ENCODE measurements around the gene AMELX. TPM values are rescaled to one million over a fixed set of nuclear protein-coding genes. Genes with fewer than 3 reads are reported as not detected.

The AMELX gene
- total RNA-seq, 1 donor from 2014 or later = not detected

GRCh38 chrX:11269006-11269405 is 24.2 kb upstream of the AMELX start:
- Histone ChIP-seq H3K4me3 (no peak overlapping the region), H3K4me1 (peaks cover 7% of the 10 kb centered on the region), H3K36me3 (no peaks in the 10 kb centered on the region), H3K27me3 (ENCODE audit: low read depth) (no peaks in the 10 kb centered on the region), H3K9me3 (replicated peaks) (no peaks in the 10 kb centered on the region), H3K27ac (replicated peaks) (no peak overlapping the region)
- intact Hi-C loops (cut with micrococcal nuclease) = no loop called here
- no peak for TF ChIP-seq CTCF (IDR thresholded peaks at IDR 0.05; ENCODE audit: borderline replicate concordance)
- no peak for DNase-seq

GRCh38 chrX:11269996-11270395 is 23.2 kb upstream of the AMELX start:
- Histone ChIP-seq H3K4me1 (peaks cover 7% of the 10 kb centered on the region), H3K27ac (replicated peaks) (no peak overlapping the region), H3K27me3 (ENCODE audit: low read depth) (no peaks in the 10 kb centered on the region), H3K36me3 (no peaks in the 10 kb centered on the region), H3K9me3 (replicated peaks) (no peaks in the 10 kb centered on the region), H3K4me3 (no peak overlapping the region)
- intact Hi-C loops (cut with micrococcal nuclease) = no loop called here
- TF ChIP-seq CTCF (IDR thresholded peaks at IDR 0.05; ENCODE audit: borderline replicate concordance) = no peak
- no peak for DNase-seq

GRCh38 chrX:11272290-11272689 is 20.9 kb upstream of the AMELX start:
- no peaks in the 10 kb centered on the region for H3K9me3 ChIP-seq (replicated peaks)
- H3K36me3 ChIP-seq = no peaks in the 10 kb centered on the region
- peaks cover 2% of the 10 kb centered on the region for H3K4me1 ChIP-seq
- no peaks in the 10 kb centered on the region for H3K27me3 ChIP-seq (ENCODE audit: low read depth)
- intact Hi-C loops (cut with micrococcal nuclease) = no loop called here
- H3K4me3 ChIP-seq = no peak overlapping the region
- no peak for TF ChIP-seq CTCF (IDR thresholded peaks at IDR 0.05; ENCODE audit: borderline replicate concordance)
- no peak for DNase-seq
- H3K27ac ChIP-seq (replicated peaks) = no peak overlapping the region

GRCh38 chrX:11272863-11273262 is 20.4 kb upstream of the AMELX start:
- Histone ChIP-seq H3K9me3 (replicated peaks) (no peaks in the 10 kb centered on the region), H3K27me3 (ENCODE audit: low read depth) (no peaks in the 10 kb centered on the region), H3K4me1 (no peaks in the 10 kb centered on the region), H3K36me3 (no peaks in the 10 kb centered on the region), H3K4me3 (no peak overlapping the region), H3K27ac (replicated peaks) (no peak overlapping the region)
- intact Hi-C loops (cut with micrococcal nuclease) = no loop called here
- no peak for TF ChIP-seq CTCF (IDR thresholded peaks at IDR 0.05; ENCODE audit: borderline replicate concordance)
- DNase-seq = no peak

- Histone ChIP-seq H3K9me3 (replicated peaks) (no peaks in the 10 kb centered on the region), H3K36me3 (no peaks in the 10 kb centered on the region), H3K27me3 (ENCODE audit: low read depth) (no peaks in the 10 kb centered on the region), H3K27ac (replicated peaks) (no peak overlapping the region), H3K4me3 (no peak overlapping the region), H3K4me1 (no peaks in the 10 kb centered on the region)
- DNase-seq = no peak
- intact Hi-C loops (cut with micrococcal nuclease) = no loop called here
- TF ChIP-seq CTCF (IDR thresholded peaks at IDR 0.05; ENCODE audit: borderline replicate concordance) = no peak
These were observed 19.7 kb upstream of the AMELX start for GRCh38 chrX:11273544-11273943.

- no peaks in the 10 kb centered on the region for H3K36me3 ChIP-seq
- no peak overlapping the region for H3K4me3 ChIP-seq
- intact Hi-C loops (cut with micrococcal nuclease) = no loop called here
- DNase-seq = no peak
- H3K27ac ChIP-seq (replicated peaks) = no peak overlapping the region
- no peaks in the 10 kb centered on the region for H3K4me1 ChIP-seq
- H3K9me3 ChIP-seq (replicated peaks) = no peaks in the 10 kb centered on the region
- TF ChIP-seq CTCF (IDR thresholded peaks at IDR 0.05; ENCODE audit: borderline replicate concordance) = no peak
- H3K27me3 ChIP-seq (ENCODE audit: low read depth) = no peaks in the 10 kb centered on the region
These were observed 11.2 kb upstream of the AMELX start for GRCh38 chrX:11282043-11282442.
